HepG2 (cell line): ENCODE results near the gene PSMB3. TPM values are rescaled to one million over a fixed set of nuclear protein-coding genes. Genes with fewer than 3 reads are reported as not detected.

Experiments used
- ATAC-seq: fragments of 200-7000 bp; cut with Tn5 transposase; 3 replicates; pipeline ENCODE4 v1.9.1; 2020; ENCODE audit warnings: mild to moderate bottlenecking, moderate library complexity
- BruUV-seq: library from RNA; stranded (reverse); fragments of 400-500 nt; replicated peaks from 2 replicates; lab custom pipeline; 2021; lab: Mats Ljungman, UMichigan
- CTCF ChIA-PET: fragments of 300-600 bp; formaldehyde crosslinking; extraction: SDS; loops from one replicate; lab custom pipeline; 2021; ENCODE audit warnings: low total read pairs, inconsistent platforms, low intra/inter-chr PET ratio; lab: Yijun Ruan, JAX
- POLR2A ChIA-PET: fragments of 350-600 bp; sonication (Branson Sonifier 250); formaldehyde crosslinking; loops from one replicate; lab custom pipeline; 2020; ENCODE audit warnings: antibody characterized with exemption, inconsistent platforms; lab: Yijun Ruan, JAX
- DNase-seq: peaks from one replicate; pipeline ENCODE4 v3.0.0-alpha.2; 2015; ENCODE audit warnings: low spot score
- FAIRE-seq: peaks from 3 replicates; lab custom pipeline; 2011; peaks lifted over from hg19 to GRCh38; lab: Jason Lieb, UNC
- H2AFZ ChIP-seq: one replicate; pipeline ENCODE4 v1.6.1; 2011; ENCODE audit warnings: low read length, inconsistent platforms
- H3K27ac ChIP-seq: fragments of 300-600 bp; 3 replicates; pipeline ENCODE4 v1.8.0; 2011; ENCODE audit warnings: mixed run types, mild to moderate bottlenecking, mixed read lengths, low read length, inconsistent platforms; ENCODE audit not compliant: insufficient read depth; ENCODE audit errors: extremely low read length
- H3K27me3 ChIP-seq, 2 experiments: fragments of 200-600 bp in 1 of 2; 2 replicates in 1 of 2; 3 replicates in 1 of 2; pipeline versions ENCODE4 v1.6.0 to v1.8.0; 2011; ENCODE audit warnings: low read length in 2 of 2, mild to moderate bottlenecking in 2 of 2, moderate library complexity in 2 of 2, inconsistent platforms in 1 of 2; ENCODE audit not compliant: insufficient read depth in 2 of 2, control insufficient read depth in 1 of 2
- H3K36me3 ChIP-seq, 2 experiments: fragments of 200-600 bp in 1 of 2; replicated peaks in 1 of 2; 2 replicates in 1 of 2; 3 replicates in 1 of 2; pipeline versions ENCODE4 v1.5.1 to v1.8.0; 2011; ENCODE audit warnings: low read length in 2 of 2, inconsistent platforms in 1 of 2; ENCODE audit not compliant: insufficient read depth in 2 of 2, control insufficient read depth in 1 of 2
- H3K4me1 ChIP-seq: 2 replicates; pipeline ENCODE4 v1.5.1; 2012; ENCODE audit warnings: low read length, inconsistent platforms; ENCODE audit not compliant: insufficient read depth
- H3K4me2 ChIP-seq: 2 replicates; pipeline ENCODE4 v1.6.0; 2011; ENCODE audit warnings: low read depth, low read length, inconsistent platforms
- H3K4me3 ChIP-seq, 3 experiments: fragments of 200-600 bp in 1 of 3; sonication (generic), shearing (Covaris generic) in 1 of 3; replicated peaks in 1 of 3; 2 replicates each; pipeline ENCODE4 v1.5.1; 2011 to 2016; ENCODE audit warnings: low read length in 3 of 3, inconsistent platforms in 2 of 3, low read depth in 2 of 3, mild to moderate bottlenecking in 2 of 3, control low read depth in 1 of 3, mixed read lengths in 1 of 3; ENCODE audit not compliant: insufficient read depth in 1 of 3
- H3K79me2 ChIP-seq: one replicate; pipeline ENCODE4 v1.6.1; 2011; ENCODE audit warnings: low read length, inconsistent platforms; ENCODE audit not compliant: insufficient read depth
- H3K9ac ChIP-seq: 2 replicates; pipeline ENCODE4 v1.6.0; 2011; ENCODE audit warnings: mild to moderate bottlenecking, low read depth, low read length, inconsistent platforms; ENCODE audit not compliant: insufficient read depth
- H3K9me3 ChIP-seq: 2 replicates; pipeline ENCODE4 v1.5.1; 2012; ENCODE audit warnings: mild to moderate bottlenecking, low read length
- H4K20me1 ChIP-seq: 2 replicates; pipeline ENCODE4 v1.6.0; 2011; ENCODE audit warnings: inconsistent platforms, mild to moderate bottlenecking, low read length, moderate library complexity; ENCODE audit not compliant: insufficient read depth
- HMGA1 ChIP-seq: sonication (generic); formaldehyde crosslinking; conservative IDR thresholded peaks from 2 replicates; pipeline ENCODE4 v1.4.0; 2020; ENCODE audit warnings: missing genetic modification reagents
- HNF4G ChIP-seq, 2 experiments: sonication (generic) in 1 of 2; formaldehyde crosslinking in 1 of 2; IDR thresholded peaks; 2 replicates each; pipeline versions ENCODE4 v1.4.0 to v1.6.1; 2011 to 2020; ENCODE audit warnings: borderline replicate concordance in 2 of 2, low read depth in 2 of 2, mild to moderate bottlenecking in 2 of 2, low read length in 1 of 2, missing genetic modification reagents in 1 of 2, moderate library complexity in 1 of 2
- KDM4B ChIP-seq: sonication (generic); formaldehyde crosslinking; IDR thresholded peaks from 2 replicates; pipeline ENCODE4 v1.4.0; 2020; ENCODE audit warnings: missing genetic modification reagents
- MYPOP ChIP-seq: sonication (generic); formaldehyde crosslinking; IDR thresholded peaks from 2 replicates; pipeline ENCODE4 v1.8.1; 2023; ENCODE audit warnings: mild to moderate bottlenecking, moderate library complexity, missing genetic modification reagents
- NRL ChIP-seq: sonication (generic); formaldehyde crosslinking; IDR thresholded peaks from 2 replicates; pipeline ENCODE4 v1.5.0; 2020; ENCODE audit warnings: missing genetic modification reagents, mild to moderate bottlenecking, moderate library complexity, borderline replicate concordance
- PCBP2 ChIP-seq: fragments of 200-400 bp; formaldehyde crosslinking; optimal IDR thresholded peaks from 2 replicates; pipeline ENCODE3; 2018; ENCODE audit warnings: low read length, low read depth; ENCODE audit not compliant: poor library complexity, severe bottlenecking
- SALL2 ChIP-seq: sonication (generic); formaldehyde crosslinking; IDR thresholded peaks from 2 replicates; pipeline ENCODE4 v1.8.1; 2023; ENCODE audit warnings: mild to moderate bottlenecking, missing genetic modification reagents, inconsistent platforms
- YEATS4 ChIP-seq: sonication (generic); formaldehyde crosslinking; IDR thresholded peaks from 2 replicates; pipeline ENCODE4 v1.4.0; 2020; ENCODE audit warnings: missing genetic modification reagents, borderline replicate concordance
- ZBTB39 ChIP-seq: sonication (generic); formaldehyde crosslinking; IDR thresholded peaks from 2 replicates; pipeline ENCODE4 v1.5.0; 2020; ENCODE audit warnings: missing genetic modification reagents
- ZKSCAN5 ChIP-seq: sonication (generic); formaldehyde crosslinking; IDR thresholded peaks from 2 replicates; pipeline ENCODE4 v1.5.1; 2020; ENCODE audit warnings: mild to moderate bottlenecking, missing genetic modification reagents
- ZNF232 ChIP-seq: sonication (generic); formaldehyde crosslinking; IDR thresholded peaks from 2 replicates; pipeline ENCODE4 v1.4.0; 2020; ENCODE audit warnings: missing genetic modification reagents, borderline replicate concordance
- ZNF569 ChIP-seq: sonication (generic); formaldehyde crosslinking; IDR thresholded peaks from 2 replicates; pipeline ENCODE4 v1.5.0; 2020; ENCODE audit warnings: mild to moderate bottlenecking, missing genetic modification reagents, moderate library complexity, borderline replicate concordance
- ZNF639 ChIP-seq: conservative IDR thresholded peaks from 2 replicates; pipeline ENCODE4 v1.6.1; 2018; ENCODE audit warnings: missing genetic modification reagents
- WGBS: methylation state at CpG from one replicate; pipeline ENCODE4 v1.1.6; 2017; ENCODE audit warnings: low lambda C conversion rate; 5-methylcytosine and 5-hydroxymethylcytosine counted together
- in situ Hi-C: cut with HindIII; loops from 2 replicates; pipeline ENCODE4 v1.10.0; 2017; ENCODE audit warnings: low pct_unique_long_range_greater_than_20kb; ENCODE audit not compliant: extremely low pct_ligation_motif_present
- intact Hi-C: fragments of 100-400 bp; cut with micrococcal nuclease; formaldehyde crosslinking; loops from one replicate; pipeline ENCODE4 v1.10.0; 2022; ENCODE audit not compliant: unreplicated experiment
- polyA plus RNA-seq, 8 experiments: library from polyadenylated mRNA; depleted of rRNA in 3 of 8; stranded (reverse) in 7 of 8; unstranded in 1 of 8; fragments of >200 nt; fragmentation: Illumina TruSeq in 4 of 8; extraction: Trizol in 4 of 8; gene quantifications; 2 replicates each; pipeline versions ENCODE4 v1.2.1 to v1.2.3, GENCODE V29; 2011 to 2016; ENCODE audit warnings: low read depth in 4 of 8, missing spikeins in 1 of 8, mixed read lengths in 1 of 8; ENCODE audit not compliant: insufficient read depth in 1 of 8
- total RNA-seq, 5 experiments: library from RNA; depleted of rRNA; stranded (reverse); fragments of >200 nt; fragmentation: Illumina TruSeq; extraction: Trizol; gene quantifications; 2 replicates each; pipeline ENCODE4 v1.2.3, GENCODE V29; 2016; ENCODE audit warnings: low read depth in 1 of 5
- TF ChIP-seq, protein P1 (sequence below): sonication (generic); formaldehyde crosslinking; IDR thresholded peaks from 2 replicates; pipeline ENCODE4 v1.5.0; 2020; ENCODE audit warnings: missing genetic modification reagents
- TF ChIP-seq, protein P2 (sequence below): sonication (generic); formaldehyde crosslinking; IDR thresholded peaks from 2 replicates; pipeline ENCODE4 v1.4.0; 2020; ENCODE audit warnings: missing genetic modification reagents, borderline replicate concordance

Gene PSMB3
- total and polyA plus RNA-seq, 2 of the 13 experiments (the other 11 are each of a cell fraction or from before 2014, with no cell fraction given) = 366 to 517 TPM

- CTCF ChIA-PET = interaction anchor here (2.5 kb wide), 1 partner anchor 13 kb away, joined by 6 read pairs; no protein-coding TSS in a partner anchor
- no peak for TF ChIP-seq HNF4G (IDR thresholded peaks at IDR 0.05; ENCODE audit: borderline replicate concordance, low read depth, low read length)
- TF ChIP-seq HNF4G (CRISPR knock-in tag; IDR thresholded peaks at IDR 0.05; ENCODE audit: borderline replicate concordance, low read depth) = no peak
- TF ChIP-seq ZNF232 (CRISPR knock-in tag) = peak; percentile 14; the same call in 1 of the 2 replicates
- TF ChIP-seq YEATS4 = 0 out of 2 replicates have a peak, but pooled peaks have one; percentile 6
- TF ChIP-seq, protein P1, sequence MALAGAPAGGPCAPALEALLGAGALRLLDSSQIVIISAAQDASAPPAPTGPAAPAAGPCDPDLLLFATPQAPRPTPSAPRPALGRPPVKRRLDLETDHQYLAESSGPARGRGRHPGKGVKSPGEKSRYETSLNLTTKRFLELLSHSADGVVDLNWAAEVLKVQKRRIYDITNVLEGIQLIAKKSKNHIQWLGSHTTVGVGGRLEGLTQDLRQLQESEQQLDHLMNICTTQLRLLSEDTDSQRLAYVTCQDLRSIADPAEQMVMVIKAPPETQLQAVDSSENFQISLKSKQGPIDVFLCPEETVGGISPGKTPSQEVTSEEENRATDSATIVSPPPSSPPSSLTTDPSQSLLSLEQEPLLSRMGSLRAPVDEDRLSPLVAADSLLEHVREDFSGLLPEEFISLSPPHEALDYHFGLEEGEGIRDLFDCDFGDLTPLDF (CRISPR knock-in tag) = no peak
- 0 out of 2 replicates have a peak, but pooled peaks have one; percentile 24 for TF ChIP-seq NRL (CRISPR knock-in tag)
- no peak for TF ChIP-seq ZKSCAN5 (CRISPR knock-in tag)
- 0 out of 2 replicates have a peak, but pooled peaks have one; percentile 10 for TF ChIP-seq ZNF639
- 0 out of 2 replicates have a peak, but pooled peaks have one; percentile 35 for TF ChIP-seq MYPOP
- TF ChIP-seq PCBP2 = peak; percentile 15
- 0 out of 2 replicates have a peak, but pooled peaks have one; percentile 53 for TF ChIP-seq ZNF569 (CRISPR knock-in tag)
- peak; percentile 32; the same call in 1 of the 2 replicates for TF ChIP-seq SALL2 (CRISPR knock-in tag)
- TF ChIP-seq ZBTB39 (CRISPR knock-in tag) = no peak
- TF ChIP-seq, protein P2, sequence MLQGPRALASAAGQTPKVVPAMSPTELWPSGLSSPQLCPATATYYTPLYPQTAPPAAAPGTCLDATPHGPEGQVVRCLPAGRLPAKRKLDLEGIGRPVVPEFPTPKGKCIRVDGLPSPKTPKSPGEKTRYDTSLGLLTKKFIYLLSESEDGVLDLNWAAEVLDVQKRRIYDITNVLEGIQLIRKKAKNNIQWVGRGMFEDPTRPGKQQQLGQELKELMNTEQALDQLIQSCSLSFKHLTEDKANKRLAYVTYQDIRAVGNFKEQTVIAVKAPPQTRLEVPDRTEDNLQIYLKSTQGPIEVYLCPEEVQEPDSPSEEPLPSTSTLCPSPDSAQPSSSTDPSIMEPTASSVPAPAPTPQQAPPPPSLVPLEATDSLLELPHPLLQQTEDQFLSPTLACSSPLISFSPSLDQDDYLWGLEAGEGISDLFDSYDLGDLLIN (CRISPR knock-in tag) = no peak
- no peak for TF ChIP-seq HMGA1 (CRISPR knock-in tag)
- 0 out of 2 replicates have a peak, but pooled peaks have one; percentile 1 for TF ChIP-seq KDM4B (CRISPR knock-in tag)
Measured at GRCh38 chr17:38746849-38747462, 5.6 kb upstream of the PSMB3 start.

More at GRCh38 chr17:38746849-38747462, 5.6 kb upstream of the PSMB3 start:
- Histone ChIP-seq H3K27me3 (no peaks in the 10 kb centered on the region; a peak in 1 of 5 replicates), H3K4me1 (peaks cover 65% of the 10 kb centered on the region), H3K79me2 (peaks cover 51% of the 10 kb centered on the region), H3K9me3 (no peaks in the 10 kb centered on the region), H3K36me3 (peaks cover 2 to 8% of the 10 kb centered on the region in 2 experiments; a peak in 3 of 5 replicates), H3K4me3 (peak overlapping the region; percentile 84 to 94 (median 93)), H3K9ac (peak overlapping the region; percentile 85), H3K4me2 (peak overlapping the region; percentile 92), H3K27ac (peak overlapping the region; percentile 84), H4K20me1 (peaks cover 17% of the 10 kb centered on the region), H2AFZ (no peak overlapping the region)
- POLR2A ChIA-PET = interaction anchor here (0.7 to 3.8 kb wide), 16 partner anchors 10 to 133 kb away, joined by 3 to 39 read pairs (median 4); partner anchors contain the start of genes CISD3, LASP1, MLLT6 and RPL23
- intact Hi-C loops = no loop called here
- no peak for ATAC-seq
- WGBS = 0% methylated on average over 17 of the region's 21 CpGs
- no peak for FAIRE-seq
- no peak for DNase-seq
- no TSS peak for BruUV-seq
- in situ Hi-C loops = no loop called here
